ENCODE results near the gene USP21.

USP21 gene

DNA sequence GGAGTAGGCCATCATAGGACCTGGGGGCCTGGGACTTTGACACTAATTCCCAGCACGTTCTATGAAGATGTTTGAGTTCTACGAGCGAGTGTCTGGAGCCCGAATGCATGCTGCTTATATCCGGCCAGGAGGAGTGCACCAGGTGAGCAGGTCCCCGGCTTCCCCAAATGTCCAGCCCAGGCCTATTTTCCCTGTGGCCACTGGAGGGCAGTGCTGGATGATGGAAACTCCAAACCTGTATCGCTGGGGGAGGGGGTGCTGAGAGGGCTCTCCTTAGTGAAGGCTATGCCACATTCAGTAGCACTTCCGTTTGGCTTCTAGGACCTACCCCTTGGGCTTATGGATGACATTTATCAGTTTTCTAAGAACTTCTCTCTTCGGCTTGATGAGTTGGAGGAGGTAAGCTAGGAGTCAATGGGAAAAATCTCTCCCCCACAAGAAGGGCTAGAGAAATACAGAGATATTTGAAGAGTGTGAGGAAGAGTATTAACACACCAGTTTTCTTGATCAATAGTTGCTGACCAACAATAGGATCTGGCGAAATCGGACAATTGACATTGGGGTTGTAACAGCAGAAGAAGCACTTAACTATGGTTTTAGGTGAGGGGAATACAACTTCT, 50.6 kb downstream of the USP21 start:
- DNase-seq (ENCODE audit: low read depth, low spot score): peak; percentile 62
- TF ChIP-seq, protein P1, sequence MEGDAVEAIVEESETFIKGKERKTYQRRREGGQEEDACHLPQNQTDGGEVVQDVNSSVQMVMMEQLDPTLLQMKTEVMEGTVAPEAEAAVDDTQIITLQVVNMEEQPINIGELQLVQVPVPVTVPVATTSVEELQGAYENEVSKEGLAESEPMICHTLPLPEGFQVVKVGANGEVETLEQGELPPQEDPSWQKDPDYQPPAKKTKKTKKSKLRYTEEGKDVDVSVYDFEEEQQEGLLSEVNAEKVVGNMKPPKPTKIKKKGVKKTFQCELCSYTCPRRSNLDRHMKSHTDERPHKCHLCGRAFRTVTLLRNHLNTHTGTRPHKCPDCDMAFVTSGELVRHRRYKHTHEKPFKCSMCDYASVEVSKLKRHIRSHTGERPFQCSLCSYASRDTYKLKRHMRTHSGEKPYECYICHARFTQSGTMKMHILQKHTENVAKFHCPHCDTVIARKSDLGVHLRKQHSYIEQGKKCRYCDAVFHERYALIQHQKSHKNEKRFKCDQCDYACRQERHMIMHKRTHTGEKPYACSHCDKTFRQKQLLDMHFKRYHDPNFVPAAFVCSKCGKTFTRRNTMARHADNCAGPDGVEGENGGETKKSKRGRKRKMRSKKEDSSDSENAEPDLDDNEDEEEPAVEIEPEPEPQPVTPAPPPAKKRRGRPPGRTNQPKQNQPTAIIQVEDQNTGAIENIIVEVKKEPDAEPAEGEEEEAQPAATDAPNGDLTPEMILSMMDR (IDR thresholded peaks at IDR 0.05; ENCODE audit: low read depth, low read length): peak; percentile 96
- in situ Hi-C loops (cut with HindIII; ENCODE audit: low sequenced_read_pairs): loop anchor here (25.0 kb wide), 1 partner anchor 152 kb away; the partner anchor contains the start of gene CFAP126
- H3K4me3 ChIP-seq (ENCODE audit: low read depth, low read length): no peak overlapping the region

DNA sequence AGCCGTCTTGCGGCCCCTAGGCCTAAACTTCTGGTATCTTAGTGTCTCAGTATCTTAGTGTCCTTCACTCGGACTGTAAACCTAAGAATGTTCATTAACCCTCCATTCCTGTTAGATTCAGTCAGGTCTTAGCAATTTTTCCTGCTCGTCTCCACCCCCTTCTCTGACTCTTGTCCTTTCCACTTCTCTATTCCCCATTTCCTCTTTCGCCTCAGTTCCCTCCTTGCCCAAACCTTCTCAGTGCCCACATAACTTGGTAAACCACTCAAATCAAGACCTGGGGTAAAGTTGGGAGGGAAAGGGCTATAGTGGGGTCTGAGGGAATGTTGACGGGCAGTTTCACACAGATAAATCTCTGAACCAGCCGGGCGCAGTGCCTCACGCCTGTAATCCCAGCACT, 55.1 kb downstream of the USP21 start:
- no peak overlapping the region for H3K4me3 ChIP-seq (ENCODE audit: low read depth, low read length)
- TF ChIP-seq, protein P1 (IDR thresholded peaks at IDR 0.05; ENCODE audit: low read depth, low read length): no peak
- no peak for DNase-seq (ENCODE audit: low read depth, low spot score)
- in situ Hi-C loops (cut with HindIII; ENCODE audit: low sequenced_read_pairs): loop anchor here (25.0 kb wide), 1 partner anchor 148 kb away; the partner anchor contains the start of gene CFAP126

DNA sequence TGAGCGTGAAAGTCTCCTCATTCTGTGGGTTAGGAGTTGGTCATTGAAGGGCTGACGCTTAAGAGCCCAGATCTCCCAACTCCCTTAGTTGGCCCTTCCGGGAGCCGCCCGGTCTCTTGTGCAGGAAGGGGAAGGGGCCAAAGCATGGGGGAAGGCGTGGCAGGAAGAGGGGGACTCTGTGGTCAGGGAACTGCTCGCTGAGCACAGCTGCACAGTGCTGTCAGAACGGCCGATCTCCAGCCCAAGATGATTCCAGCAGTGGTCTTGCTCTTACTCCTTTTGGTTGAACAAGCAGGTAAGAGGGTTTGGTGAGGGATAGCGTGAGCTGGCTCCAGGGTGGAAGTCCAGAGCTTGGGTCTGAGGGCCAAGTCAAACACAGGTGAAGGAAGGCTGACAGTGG, 55.8 kb downstream of the USP21 start, which contains the start of gene FCER1G:
TSS of gene FCER1G (plus strand) at position 220 of the 400 bp plus-strand sequence. CDS start at position 247, 27 bp downstream.
- in situ Hi-C loops (cut with HindIII; ENCODE audit: low sequenced_read_pairs): loop anchor here (25.0 kb wide), 1 partner anchor 147 kb away; the partner anchor contains the start of gene CFAP126
- TF ChIP-seq, protein P1 (IDR thresholded peaks at IDR 0.05; ENCODE audit: low read depth, low read length): no peak
- no peak within 1 kb of the TSS for H3K4me3 ChIP-seq (ENCODE audit: low read depth, low read length)
- DNase-seq (ENCODE audit: low read depth, low spot score): no peak

All from astrocyte of the spinal cord (primary cell).